CD4-positive, alpha-beta memory T cell (primary cell): ENCODE measurements around the gene PDZRN3. TPM values are rescaled to one million over a fixed set of nuclear protein-coding genes. Genes with fewer than 3 reads are reported as not detected.

Source experiments
- CTCF ChIA-PET: fragments of 350-600 bp; sonication (Branson Sonifier 250); formaldehyde crosslinking; loops from one replicate; lab custom pipeline; 2021; ENCODE audit warnings: inconsistent platforms; ENCODE audit not compliant: partially characterized antibody; lab: Charles Lee
- POLR2A ChIA-PET: fragments of 350-600 bp; sonication (Branson Sonifier 250); formaldehyde crosslinking; loops from one replicate; lab custom pipeline; 2021; ENCODE audit not compliant: partially characterized antibody; lab: Charles Lee
- DNase-seq, 5 donors: peaks; one replicate each; pipeline versions ENCODE4 v3.0.0 to v3.0.0-alpha.2; 2020 to 2022; ENCODE audit warnings: mixed read lengths in 1 of 5
- H3K27ac ChIP-seq: one replicate; pipeline ENCODE4 v1.7.0; 2013; ENCODE audit warnings: low read depth, low read length
- H3K27me3 ChIP-seq: 2 replicates; pipeline ENCODE4 v1.7.0; 2013; ENCODE audit warnings: mild to moderate bottlenecking, low read length, moderate library complexity; ENCODE audit not compliant: insufficient read depth
- H3K36me3 ChIP-seq: 2 replicates; pipeline ENCODE4 v1.7.0; 2013; ENCODE audit warnings: mild to moderate bottlenecking, low read length, moderate library complexity; ENCODE audit not compliant: insufficient read depth
- H3K4me1 ChIP-seq: 2 replicates; pipeline ENCODE4 v1.7.0; 2013; ENCODE audit warnings: mild to moderate bottlenecking, low read length, moderate library complexity; ENCODE audit not compliant: insufficient read depth
- H3K4me3 ChIP-seq, 2 donors: one replicate each; pipeline ENCODE4 v1.7.0; 2013; ENCODE audit warnings: low read length in 2 of 2, mild to moderate bottlenecking in 1 of 2
- H3K9me3 ChIP-seq, 2 donors: one replicate each; pipeline ENCODE4 v1.7.0; 2013; ENCODE audit warnings: low read length in 2 of 2, control low read depth in 1 of 2; ENCODE audit not compliant: control insufficient read depth in 1 of 2
- H3K27ac Mint-ChIP-seq, 7 donors: one replicate each; pipeline ENCODE4 v1.8.0; 2020 to 2021; ENCODE audit warnings: mixed read lengths in 7 of 7, mild to moderate bottlenecking in 6 of 7, inconsistent platforms in 3 of 7, moderate library complexity in 3 of 7
- H3K27me3 Mint-ChIP-seq, 2 donors: one replicate each; pipeline ENCODE4 v1.8.0; 2020 to 2021; ENCODE audit warnings: mixed read lengths in 2 of 2
- H3K36me3 Mint-ChIP-seq, 2 donors: one replicate each; pipeline ENCODE4 v1.8.0; 2020 to 2021; ENCODE audit warnings: mixed read lengths in 2 of 2, inconsistent platforms in 1 of 2, mild to moderate bottlenecking in 1 of 2
- H3K4me1 Mint-ChIP-seq, 4 donors: one replicate each; pipeline ENCODE4 v1.8.0; 2020 to 2021; ENCODE audit warnings: mixed read lengths in 4 of 4, mild to moderate bottlenecking in 1 of 4
- H3K4me3 Mint-ChIP-seq, 8 donors: one replicate each; pipeline ENCODE4 v1.8.0; 2020 to 2021; ENCODE audit warnings: mixed read lengths in 8 of 8, mild to moderate bottlenecking in 7 of 8, moderate library complexity in 6 of 8, inconsistent platforms in 3 of 8
- H3K9me3 Mint-ChIP-seq, 8 donors: one replicate each; pipeline ENCODE4 v1.8.0; 2020 to 2021; ENCODE audit warnings: mixed read lengths in 8 of 8, mild to moderate bottlenecking in 5 of 8, inconsistent platforms in 3 of 8, moderate library complexity in 1 of 8
- intact Hi-C: fragments of 100-400 bp; cut with micrococcal nuclease; formaldehyde crosslinking; loops from one replicate; pipeline ENCODE4 v1.15.1; 2023
- polyA plus RNA-seq, 2 donors: library from polyadenylated mRNA; unstranded; fragments of 300-500 nt; fragmentation: Illumina TruSeq; gene quantifications; one replicate each; pipeline ENCODE4 v1.2.3, GENCODE V29; 2021
- total RNA-seq, 2 experiments: library from RNA; stranded (reverse); gene quantifications; one replicate each; pipeline ENCODE4 v1.2.3, GENCODE V29; 2021

Gene PDZRN3
- total and polyA plus RNA-seq, 4 experiments from 2014 or later: not detected

DNA sequence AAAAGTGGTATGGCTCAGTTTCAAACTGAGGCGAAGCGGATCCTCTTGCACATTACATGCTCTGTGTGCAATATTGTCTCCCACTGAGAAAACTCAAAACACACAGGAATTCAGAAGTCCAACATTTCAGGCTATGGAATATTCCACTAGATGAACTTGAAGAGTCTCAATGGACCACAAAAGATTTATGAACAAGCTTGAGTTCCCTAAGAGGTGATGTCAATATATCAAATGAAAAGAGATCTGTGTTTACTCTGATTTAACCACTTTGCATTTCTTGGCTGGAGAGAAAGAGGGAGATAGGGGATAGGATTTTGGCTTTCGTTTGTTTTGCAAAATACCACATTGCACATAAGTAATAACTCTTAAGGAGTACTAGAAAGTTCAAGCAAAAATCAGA is 20.3 kb downstream of the PDZRN3 start:
- Histone ChIP-seq H3K4me1 (no peaks in the 10 kb centered on the region), H3K4me3 (no peak overlapping the region), H3K27ac (no peak overlapping the region), H3K36me3 (no peaks in the 10 kb centered on the region), H3K9me3 (no peaks in the 10 kb centered on the region), H3K27me3 (no peaks in the 10 kb centered on the region)
- POLR2A ChIA-PET: no interaction called here
- Mint-ChIP-seq H3K4me1 (no peaks in the 10 kb centered on the region), H3K27me3 (no peaks in the 10 kb centered on the region), H3K27ac (no peak overlapping the region), H3K36me3 (no peaks in the 10 kb centered on the region), H3K9me3 (peaks cover 0 to 3% (median 0%) of the 10 kb centered on the region in 8 donors), H3K4me3 (no peak overlapping the region)
- no peak for DNase-seq
- CTCF ChIA-PET: no interaction called here
- intact Hi-C loops: no loop called here

DNA sequence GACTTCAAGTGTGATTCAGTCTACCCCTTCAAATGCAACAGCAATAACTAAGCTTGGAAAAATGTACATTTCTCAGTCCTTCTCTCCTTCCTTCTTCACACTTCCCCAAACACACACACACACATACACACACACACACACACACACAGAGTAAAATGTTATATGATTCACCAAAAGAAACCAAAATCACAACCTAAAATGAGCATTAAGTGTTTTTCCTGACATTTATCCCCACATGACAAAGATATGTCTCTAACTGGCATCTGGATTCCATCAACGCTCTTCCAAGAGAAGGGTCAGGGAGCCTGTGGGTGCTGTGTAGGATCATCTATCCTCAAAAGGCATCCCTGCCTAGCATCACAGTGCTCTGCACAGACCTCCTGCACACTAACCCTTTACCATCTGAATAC is 21.0 kb downstream of the PDZRN3 start:
- Histone ChIP-seq H3K4me1 (no peaks in the 10 kb centered on the region), H3K9me3 (no peaks in the 10 kb centered on the region), H3K27me3 (no peaks in the 10 kb centered on the region), H3K36me3 (no peaks in the 10 kb centered on the region), H3K27ac (no peak overlapping the region), H3K4me3 (no peak overlapping the region)
- no peak overlapping the region for H3K4me3 Mint-ChIP-seq
- no peaks in the 10 kb centered on the region for H3K36me3 Mint-ChIP-seq
- H3K9me3 Mint-ChIP-seq: peaks cover 0 to 3% (median 0%) of the 10 kb centered on the region in 8 donors
- no peaks in the 10 kb centered on the region for H3K4me1 Mint-ChIP-seq
- no peak overlapping the region for H3K27ac Mint-ChIP-seq
- DNase-seq: no peak
- H3K27me3 Mint-ChIP-seq: no peaks in the 10 kb centered on the region
- ChIA-PET CTCF (no interaction called here), POLR2A (no interaction called here)
- intact Hi-C loops: no loop called here

DNA sequence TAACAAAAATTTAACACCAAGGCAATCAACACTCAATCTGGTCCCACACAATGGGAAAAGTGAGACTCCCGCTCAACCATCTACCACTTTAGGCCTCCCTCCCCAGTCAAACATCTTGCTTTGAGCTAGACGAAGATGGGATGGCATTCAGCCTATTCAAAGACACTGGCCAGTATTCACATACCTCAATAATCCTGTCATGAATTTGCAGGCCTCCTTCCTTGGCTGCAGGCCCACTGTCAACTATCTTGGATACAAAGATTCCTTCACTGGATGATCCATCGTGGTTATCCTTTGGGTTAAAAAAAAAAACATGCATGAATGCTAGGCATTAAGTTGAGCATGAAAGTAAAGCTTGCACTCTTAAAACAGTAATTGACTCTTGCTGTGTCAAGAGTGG is 22.6 kb downstream of the PDZRN3 start:
- H3K27me3 ChIP-seq: no peaks in the 10 kb centered on the region
- H3K27ac ChIP-seq: no peak overlapping the region
- Mint-ChIP-seq H3K27ac (no peak overlapping the region), H3K9me3 (peaks cover 0 to 2% (median 0%) of the 10 kb centered on the region in 8 donors), H3K4me1 (no peaks in the 10 kb centered on the region), H3K4me3 (no peak overlapping the region), H3K27me3 (no peaks in the 10 kb centered on the region), H3K36me3 (no peaks in the 10 kb centered on the region)
- H3K4me1 ChIP-seq: no peaks in the 10 kb centered on the region
- no peak for DNase-seq
- H3K36me3 ChIP-seq: no peaks in the 10 kb centered on the region
- ChIA-PET CTCF (no interaction called here), POLR2A (no interaction called here)
- no peak overlapping the region for H3K4me3 ChIP-seq
- intact Hi-C loops: no loop called here
- no peaks in the 10 kb centered on the region for H3K9me3 ChIP-seq

DNA sequence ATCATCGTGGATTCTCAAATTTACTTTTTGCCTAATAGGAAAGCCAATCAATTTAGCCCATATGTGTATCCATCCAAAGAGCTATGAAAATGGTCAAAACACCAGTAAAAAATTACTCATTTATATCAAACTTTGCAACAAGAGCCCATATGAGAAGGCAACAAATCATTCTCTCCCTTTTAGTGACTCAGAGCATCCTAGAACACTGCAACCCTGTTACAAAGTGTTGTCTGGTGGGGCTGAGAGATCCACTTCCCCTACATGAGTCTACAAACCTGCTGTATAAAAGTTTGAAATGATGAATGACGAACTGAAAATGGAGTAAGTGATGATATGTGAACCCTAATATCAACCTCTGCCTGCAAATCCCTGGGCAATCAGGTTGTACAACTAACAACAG is 23.3 kb downstream of the PDZRN3 start:
- Histone ChIP-seq H3K9me3 (no peaks in the 10 kb centered on the region), H3K36me3 (no peaks in the 10 kb centered on the region), H3K27me3 (no peaks in the 10 kb centered on the region), H3K27ac (no peak overlapping the region), H3K4me1 (no peaks in the 10 kb centered on the region), H3K4me3 (no peak overlapping the region)
- H3K4me1 Mint-ChIP-seq: no peaks in the 10 kb centered on the region
- H3K27ac Mint-ChIP-seq: no peak overlapping the region
- peaks cover 0 to 2% (median 0%) of the 10 kb centered on the region in 8 donors for H3K9me3 Mint-ChIP-seq
- intact Hi-C loops: no loop called here
- no peak for DNase-seq
- ChIA-PET CTCF (interaction anchor here (1.6 kb wide), 1 partner anchor 8 kb away, joined by 3 read pairs; no protein-coding TSS in a partner anchor), POLR2A (no interaction called here)
- no peak overlapping the region for H3K4me3 Mint-ChIP-seq
- H3K36me3 Mint-ChIP-seq: no peaks in the 10 kb centered on the region
- H3K27me3 Mint-ChIP-seq: no peaks in the 10 kb centered on the region

DNA sequence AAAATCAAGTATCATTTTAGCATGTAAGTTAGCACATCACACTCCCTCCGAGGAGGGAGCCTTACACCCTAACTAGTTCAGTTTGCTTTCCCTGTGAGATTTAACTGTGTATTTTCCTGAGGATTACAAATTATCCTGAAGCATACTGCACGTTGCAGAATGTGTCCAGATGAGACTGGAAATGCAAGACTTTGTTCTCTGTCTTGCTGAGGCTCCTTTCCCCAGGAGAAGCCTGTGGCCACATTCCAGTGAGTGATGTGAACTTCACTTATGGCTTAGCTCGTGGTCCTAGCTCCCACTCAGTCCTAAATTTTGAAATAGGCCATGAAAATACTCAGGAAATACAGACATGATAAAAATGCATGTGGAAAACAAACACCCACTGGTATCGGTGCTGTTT is 23.7 kb downstream of the PDZRN3 start:
- H3K4me1 Mint-ChIP-seq: no peaks in the 10 kb centered on the region
- CTCF ChIA-PET: interaction anchor here (1.6 kb wide), 1 partner anchor 9 kb away, joined by 3 read pairs; no protein-coding TSS in a partner anchor
- H3K9me3 ChIP-seq: no peaks in the 10 kb centered on the region
- H3K4me1 ChIP-seq: no peaks in the 10 kb centered on the region
- no peak overlapping the region for H3K4me3 Mint-ChIP-seq
- H3K27ac Mint-ChIP-seq: no peak overlapping the region
- no peak overlapping the region for H3K4me3 ChIP-seq
- DNase-seq: no peak
- H3K9me3 Mint-ChIP-seq: peaks cover 0 to 2% (median 0%) of the 10 kb centered on the region in 8 donors
- intact Hi-C loops: no loop called here
- H3K27me3 ChIP-seq: no peaks in the 10 kb centered on the region
- no peaks in the 10 kb centered on the region for H3K36me3 ChIP-seq
- H3K27ac ChIP-seq: no peak overlapping the region
- H3K27me3 Mint-ChIP-seq: no peaks in the 10 kb centered on the region
- POLR2A ChIA-PET: no interaction called here
- H3K36me3 Mint-ChIP-seq: no peaks in the 10 kb centered on the region

DNA sequence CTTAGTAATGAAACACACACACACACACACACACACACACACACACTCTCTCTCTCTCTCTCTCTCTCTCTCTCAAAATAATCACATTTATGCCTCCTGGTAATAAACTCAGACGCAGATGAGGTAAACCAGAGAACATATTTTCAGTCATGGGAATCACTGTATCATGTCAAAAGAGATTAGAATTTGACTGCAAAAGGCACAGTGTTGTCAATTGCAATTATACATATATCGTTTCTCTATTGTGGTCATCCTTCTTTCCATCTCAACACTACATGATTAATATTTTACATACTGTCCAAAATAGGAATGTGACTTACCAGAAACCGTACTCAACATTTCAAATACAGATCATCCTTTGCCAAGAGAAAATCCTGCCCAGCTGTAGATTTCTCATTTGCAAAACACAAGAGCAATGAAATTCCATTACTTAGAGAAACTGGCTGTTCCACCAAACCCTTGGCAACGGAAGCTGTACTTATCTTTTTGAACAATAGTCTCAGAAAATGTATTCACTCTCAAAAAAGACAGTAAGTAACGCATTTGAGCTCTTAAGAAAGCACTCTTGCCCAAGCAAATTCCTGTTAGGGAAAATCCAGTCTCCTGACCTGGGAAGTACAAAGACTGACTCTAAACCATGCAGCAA is 24.3 kb downstream of the PDZRN3 start:
- intact Hi-C loops: no loop called here
- POLR2A ChIA-PET: no interaction called here
- Mint-ChIP-seq H3K9me3 (peaks cover 0 to 2% (median 0%) of the 10 kb centered on the region in 8 donors), H3K4me3 (no peak overlapping the region), H3K36me3 (no peaks in the 10 kb centered on the region), H3K27ac (no peak overlapping the region), H3K4me1 (no peaks in the 10 kb centered on the region), H3K27me3 (no peaks in the 10 kb centered on the region)
- H3K4me3 ChIP-seq: no peak overlapping the region
- no peaks in the 10 kb centered on the region for H3K4me1 ChIP-seq
- H3K27ac ChIP-seq: no peak overlapping the region
- no peaks in the 10 kb centered on the region for H3K9me3 ChIP-seq
- CTCF ChIA-PET: interaction anchor here (1.6 kb wide), 1 partner anchor 9 kb away, joined by 3 read pairs; no protein-coding TSS in a partner anchor
- H3K27me3 ChIP-seq: no peaks in the 10 kb centered on the region
- DNase-seq: no peak
- no peaks in the 10 kb centered on the region for H3K36me3 ChIP-seq

DNA sequence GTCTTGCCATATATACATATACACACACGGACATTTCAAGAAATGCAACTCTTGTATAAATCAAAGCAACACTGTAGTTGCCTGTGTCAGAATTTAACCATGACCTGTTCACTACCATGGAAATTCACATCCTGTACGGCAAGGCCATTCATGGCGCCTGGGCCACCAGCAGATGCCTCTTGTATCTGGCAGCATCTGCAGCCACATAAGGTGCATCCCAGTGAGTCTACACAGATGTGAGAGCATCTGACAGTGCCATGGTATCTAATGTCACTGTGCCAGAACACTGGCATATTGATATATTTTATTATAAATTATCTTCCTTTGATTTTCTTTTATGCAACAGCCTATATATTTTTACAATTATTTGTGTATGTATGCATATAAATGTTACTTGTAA is 25.1 kb downstream of the PDZRN3 start:
- ChIA-PET CTCF (no interaction called here), POLR2A (no interaction called here)
- Histone ChIP-seq H3K27me3 (no peaks in the 10 kb centered on the region), H3K4me3 (no peak overlapping the region), H3K27ac (no peak overlapping the region), H3K4me1 (no peaks in the 10 kb centered on the region), H3K36me3 (no peaks in the 10 kb centered on the region), H3K9me3 (no peaks in the 10 kb centered on the region)
- Mint-ChIP-seq H3K27me3 (no peaks in the 10 kb centered on the region), H3K36me3 (no peaks in the 10 kb centered on the region), H3K27ac (no peak overlapping the region), H3K9me3 (peaks cover 0 to 2% (median 0%) of the 10 kb centered on the region in 8 donors), H3K4me1 (no peaks in the 10 kb centered on the region), H3K4me3 (no peak overlapping the region)
- intact Hi-C loops: no loop called here
- no peak for DNase-seq
